Endothelial cell of umbilical vein (primary cell): ENCODE measurements around the gene NUP155.

Source experiments
- CTCF ChIP-seq, 2 donors: IDR thresholded peaks; 1 replicate in 1 of 2; 2 replicates in 1 of 2; pipeline ENCODE4 v1.5.1; 2011; ENCODE audit warnings: low read length in 2 of 2, mild to moderate bottlenecking in 2 of 2, moderate library complexity in 2 of 2, control low read depth in 1 of 2, inconsistent platforms in 1 of 2, low read depth in 1 of 2; ENCODE audit not compliant: insufficient read depth in 1 of 2; ENCODE audit errors: extremely low read depth in 1 of 2
- EZH2 ChIP-seq: IDR thresholded peaks from 2 replicates; pipeline ENCODE4 v1.6.1; 2012; ENCODE audit warnings: borderline replicate concordance, low read depth, mild to moderate bottlenecking, moderate library complexity, low read length, inconsistent platforms; ENCODE audit not compliant: severe bottlenecking
- FOS ChIP-seq: IDR thresholded peaks from 2 replicates; pipeline ENCODE4 v1.6.1; 2011; ENCODE audit warnings: mild to moderate bottlenecking, low read length, moderate library complexity, borderline replicate concordance; ENCODE audit not compliant: insufficient read depth
- JUN ChIP-seq: IDR thresholded peaks from 2 replicates; pipeline ENCODE4 v1.6.1; 2011; ENCODE audit warnings: borderline replicate concordance, low read depth; ENCODE audit not compliant: insufficient read length, insufficient read depth
- MYC ChIP-seq: IDR thresholded peaks from one replicate; pipeline ENCODE4 v1.6.1; 2011; ENCODE audit warnings: mild to moderate bottlenecking, low read depth, low read length
- POLR2A ChIP-seq: IDR thresholded peaks from 2 replicates; pipeline ENCODE4 v1.6.1; 2012; ENCODE audit warnings: low read depth, mild to moderate bottlenecking, control low read depth, low read length
- POLR2AphosphoS5 ChIP-seq: IDR thresholded peaks from 2 replicates; pipeline ENCODE4 v1.6.1; 2012; ENCODE audit warnings: low read depth, mild to moderate bottlenecking, control low read depth, low read length, moderate library complexity; ENCODE audit not compliant: insufficient read depth
- TF ChIP-seq, protein P1 (sequence below): IDR thresholded peaks from 2 replicates; pipeline ENCODE4 v1.6.1; 2011; ENCODE audit not compliant: insufficient read depth, insufficient read length

DNA sequence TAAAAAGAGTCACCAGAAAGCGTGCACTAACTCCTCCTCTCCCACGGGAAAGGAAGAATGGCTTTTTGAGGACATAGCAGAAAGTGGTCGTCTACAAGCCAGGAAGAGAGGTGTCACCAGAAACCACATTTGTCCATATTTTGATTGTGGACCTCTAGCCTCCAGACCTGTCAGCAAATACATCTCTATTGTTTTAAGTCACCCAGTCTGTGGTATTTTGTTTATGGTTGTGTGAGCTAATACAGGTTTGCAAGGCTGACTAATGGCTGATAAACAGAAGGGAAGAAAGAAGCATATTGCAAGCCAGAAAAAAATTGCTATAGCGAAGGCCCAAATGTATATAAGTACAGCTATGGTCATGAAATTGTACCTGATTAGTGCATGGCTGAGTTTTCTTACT is 29.6 kb upstream of the NUP155 start:
- TF ChIP-seq EZH2 (no peak), CTCF (IDR thresholded peaks at IDR 0.05; ENCODE audit: extremely low read depth in 1 of 2, insufficient read depth in 1 of 2, low read depth in 1 of 2, low read length in 2 of 2) (no peak), POLR2A (no peak), JUN (no peak), POLR2AphosphoS5 (no peak), FOS (no peak), MYC (no peak)
- TF ChIP-seq, protein P1, sequence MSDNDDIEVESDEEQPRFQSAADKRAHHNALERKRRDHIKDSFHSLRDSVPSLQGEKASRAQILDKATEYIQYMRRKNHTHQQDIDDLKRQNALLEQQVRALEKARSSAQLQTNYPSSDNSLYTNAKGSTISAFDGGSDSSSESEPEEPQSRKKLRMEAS, result no peak
